ENCODE measurements around the gene ADAM12.

The ADAM12 gene

GRCh38 chr10:126314863-126315493 is 73.3 kb downstream of the ADAM12 start:
- no peak for DNase-seq (ENCODE audit: low spot score)

- no peak for DNase-seq (ENCODE audit: low spot score)
Measured at GRCh38 chr10:126312167-126312566, 76.1 kb downstream of the ADAM12 start.

- no peak for DNase-seq (ENCODE audit: low spot score)
Measured at GRCh38 chr10:126309228-126309883, 78.9 kb downstream of the ADAM12 start.

- no peak for DNase-seq (ENCODE audit: low spot score)
Measured at GRCh38 chr10:126302826-126303665, 85.2 kb downstream of the ADAM12 start.

GRCh38 chr10:126302476-126302756 is 85.9 kb downstream of the ADAM12 start:
- DNase-seq (ENCODE audit: low spot score), result no peak

GRCh38 chr10:126301701-126302475 is 86.4 kb downstream of the ADAM12 start:
- no peak for DNase-seq (ENCODE audit: low spot score)

GRCh38 chr10:126294451-126294850 is 93.8 kb downstream of the ADAM12 start:
- no peak for DNase-seq (ENCODE audit: low spot score)

- no peak for DNase-seq (ENCODE audit: low spot score)
Measured at GRCh38 chr10:126290232-126290631, 98.0 kb downstream of the ADAM12 start.

GRCh38 chr10:126288547-126289493 is 99.5 kb downstream of the ADAM12 start:
- DNase-seq (ENCODE audit: low spot score), result no peak

GRCh38 chr10:126286256-126286780 is 102.0 kb downstream of the ADAM12 start:
- DNase-seq (ENCODE audit: low spot score), result no peak

- no peak for DNase-seq (ENCODE audit: low spot score)
Measured at GRCh38 chr10:126283307-126283706, 105.0 kb downstream of the ADAM12 start.

GRCh38 chr10:126278851-126279250 is 109.4 kb downstream of the ADAM12 start:
- DNase-seq (ENCODE audit: low spot score), result no peak

- DNase-seq (ENCODE audit: low spot score), result no peak
Measured at GRCh38 chr10:126277181-126277580, 111.1 kb downstream of the ADAM12 start.

GRCh38 chr10:126272526-126272925 is 115.8 kb downstream of the ADAM12 start:
- DNase-seq (ENCODE audit: low spot score), result no peak

GRCh38 chr10:126270111-126270510 is 118.2 kb downstream of the ADAM12 start:
- DNase-seq (ENCODE audit: low spot score), result no peak

GRCh38 chr10:126268013-126268920 is 120.0 kb downstream of the ADAM12 start:
- no peak for DNase-seq (ENCODE audit: low spot score)

GRCh38 chr10:126264102-126265018 is 123.9 kb downstream of the ADAM12 start:
- DNase-seq (ENCODE audit: low spot score), result no peak

- DNase-seq (ENCODE audit: low spot score), result no peak
Measured at GRCh38 chr10:126263006-126263676, 125.1 kb downstream of the ADAM12 start.

All from hematopoietic multipotent progenitor cell treated with erythropoietin and hydrocortisone succinate and interleukin-3 and kit ligand, for 17 days (in vitro differentiated cells).